Tibial nerve (tissue), 3 donors: ENCODE measurements around the gene TRIOBP.

Experiments
- EP300 ChIP-seq, 2 donors: sonication (generic); formaldehyde crosslinking; IDR thresholded peaks; one replicate each; pipeline ENCODE4 v1.6.1; 2017; ENCODE audit warnings: antibody characterized with exemption in 2 of 2, mild to moderate bottlenecking in 1 of 2
- POLR2A ChIP-seq, 2 donors: fragments of 450-650 bp; IDR thresholded peaks; one replicate each; pipeline ENCODE4 v1.6.1; 2017; ENCODE audit warnings: antibody characterized with exemption in 2 of 2, mild to moderate bottlenecking in 2 of 2, moderate library complexity in 2 of 2

- TF ChIP-seq POLR2A (IDR thresholded peaks at IDR 0.05) (no peak), EP300 (IDR thresholded peaks at IDR 0.05) (no peak)
These were observed 36.2 kb upstream of the TRIOBP start for GRCh38 chr22:37660709-37661045.
